HepG2 (cell line): Measurements from ENCODE around the gene MYO18B. TPM values are rescaled to one million over a fixed set of nuclear protein-coding genes. Genes with fewer than 3 reads are reported as not detected.

Experiments used
- ATAC-seq: fragments of 200-7000 bp; cut with Tn5 transposase; 3 replicates; pipeline ENCODE4 v1.9.1; 2020; ENCODE audit warnings: mild to moderate bottlenecking, moderate library complexity
- BruUV-seq: library from RNA; stranded (reverse); fragments of 400-500 nt; replicated peaks from 2 replicates; lab custom pipeline; 2021; lab: Mats Ljungman, UMichigan
- CTCF ChIA-PET: fragments of 300-600 bp; formaldehyde crosslinking; extraction: SDS; loops from one replicate; lab custom pipeline; 2021; ENCODE audit warnings: low total read pairs, inconsistent platforms, low intra/inter-chr PET ratio; lab: Yijun Ruan, JAX
- POLR2A ChIA-PET: fragments of 350-600 bp; sonication (Branson Sonifier 250); formaldehyde crosslinking; loops from one replicate; lab custom pipeline; 2020; ENCODE audit warnings: antibody characterized with exemption, inconsistent platforms; lab: Yijun Ruan, JAX
- DNase-seq: peaks from one replicate; pipeline ENCODE4 v3.0.0-alpha.2; 2015; ENCODE audit warnings: low spot score
- FAIRE-seq: peaks from 3 replicates; lab custom pipeline; 2011; peaks lifted over from hg19 to GRCh38; lab: Jason Lieb, UNC
- H2AFZ ChIP-seq: one replicate; pipeline ENCODE4 v1.6.1; 2011; ENCODE audit warnings: low read length, inconsistent platforms
- H3K27ac ChIP-seq: fragments of 300-600 bp; 3 replicates; pipeline ENCODE4 v1.8.0; 2011; ENCODE audit warnings: mixed run types, mild to moderate bottlenecking, mixed read lengths, low read length, inconsistent platforms; ENCODE audit not compliant: insufficient read depth; ENCODE audit errors: extremely low read length
- H3K27me3 ChIP-seq, 2 experiments: fragments of 200-600 bp in 1 of 2; 2 replicates in 1 of 2; 3 replicates in 1 of 2; pipeline versions ENCODE4 v1.6.0 to v1.8.0; 2011; ENCODE audit warnings: low read length in 2 of 2, mild to moderate bottlenecking in 2 of 2, moderate library complexity in 2 of 2, inconsistent platforms in 1 of 2; ENCODE audit not compliant: insufficient read depth in 2 of 2, control insufficient read depth in 1 of 2
- H3K36me3 ChIP-seq, 2 experiments: fragments of 200-600 bp in 1 of 2; replicated peaks in 1 of 2; 2 replicates in 1 of 2; 3 replicates in 1 of 2; pipeline versions ENCODE4 v1.5.1 to v1.8.0; 2011; ENCODE audit warnings: low read length in 2 of 2, inconsistent platforms in 1 of 2; ENCODE audit not compliant: insufficient read depth in 2 of 2, control insufficient read depth in 1 of 2
- H3K4me1 ChIP-seq: 2 replicates; pipeline ENCODE4 v1.5.1; 2012; ENCODE audit warnings: low read length, inconsistent platforms; ENCODE audit not compliant: insufficient read depth
- H3K4me2 ChIP-seq: 2 replicates; pipeline ENCODE4 v1.6.0; 2011; ENCODE audit warnings: low read depth, low read length, inconsistent platforms
- H3K4me3 ChIP-seq, 3 experiments: fragments of 200-600 bp in 1 of 3; sonication (generic), shearing (Covaris generic) in 1 of 3; replicated peaks in 1 of 3; 2 replicates each; pipeline ENCODE4 v1.5.1; 2011 to 2016; ENCODE audit warnings: low read length in 3 of 3, inconsistent platforms in 2 of 3, low read depth in 2 of 3, mild to moderate bottlenecking in 2 of 3, control low read depth in 1 of 3, mixed read lengths in 1 of 3; ENCODE audit not compliant: insufficient read depth in 1 of 3
- H3K79me2 ChIP-seq: one replicate; pipeline ENCODE4 v1.6.1; 2011; ENCODE audit warnings: low read length, inconsistent platforms; ENCODE audit not compliant: insufficient read depth
- H3K9ac ChIP-seq: 2 replicates; pipeline ENCODE4 v1.6.0; 2011; ENCODE audit warnings: mild to moderate bottlenecking, low read depth, low read length, inconsistent platforms; ENCODE audit not compliant: insufficient read depth
- H3K9me3 ChIP-seq: 2 replicates; pipeline ENCODE4 v1.5.1; 2012; ENCODE audit warnings: mild to moderate bottlenecking, low read length
- H4K20me1 ChIP-seq: 2 replicates; pipeline ENCODE4 v1.6.0; 2011; ENCODE audit warnings: inconsistent platforms, mild to moderate bottlenecking, low read length, moderate library complexity; ENCODE audit not compliant: insufficient read depth
- ESRRA ChIP-seq: sonication (generic); formaldehyde crosslinking; IDR thresholded peaks from 2 replicates; pipeline ENCODE4 v1.5.1; 2020; ENCODE audit warnings: mild to moderate bottlenecking, low read depth, missing genetic modification reagents
- ETV5 ChIP-seq: IDR thresholded peaks from 2 replicates; pipeline ENCODE4 v1.6.1; 2018; ENCODE audit warnings: missing biosample characterization, missing genetic modification reagents, inconsistent platforms, borderline replicate concordance
- HDAC2 ChIP-seq: sonication (generic); formaldehyde crosslinking; IDR thresholded peaks from 2 replicates; pipeline ENCODE4 v1.4.0; 2020; ENCODE audit warnings: missing genetic modification reagents
- MIER3 ChIP-seq: IDR thresholded peaks from 2 replicates; pipeline ENCODE4 v1.6.1; 2016; ENCODE audit warnings: missing compliant biosample characterization, borderline replicate concordance
- SIX4 ChIP-seq: sonication (generic); formaldehyde crosslinking; IDR thresholded peaks from 2 replicates; pipeline ENCODE4 v1.4.0; 2020; ENCODE audit warnings: missing genetic modification reagents
- ZBTB8A ChIP-seq: sonication (generic); formaldehyde crosslinking; IDR thresholded peaks from 2 replicates; pipeline ENCODE4 v1.4.0; 2020; ENCODE audit warnings: mild to moderate bottlenecking, low read depth, missing genetic modification reagents, borderline replicate concordance
- WGBS: methylation state at CpG from one replicate; pipeline ENCODE4 v1.1.6; 2017; ENCODE audit warnings: low lambda C conversion rate; 5-methylcytosine and 5-hydroxymethylcytosine counted together
- in situ Hi-C: cut with HindIII; loops from 2 replicates; pipeline ENCODE4 v1.10.0; 2017; ENCODE audit warnings: low pct_unique_long_range_greater_than_20kb; ENCODE audit not compliant: extremely low pct_ligation_motif_present
- intact Hi-C: fragments of 100-400 bp; cut with micrococcal nuclease; formaldehyde crosslinking; loops from one replicate; pipeline ENCODE4 v1.10.0; 2022; ENCODE audit not compliant: unreplicated experiment
- polyA plus RNA-seq, 8 experiments: library from polyadenylated mRNA; depleted of rRNA in 3 of 8; stranded (reverse) in 7 of 8; unstranded in 1 of 8; fragments of >200 nt; fragmentation: Illumina TruSeq in 4 of 8; extraction: Trizol in 4 of 8; gene quantifications; 2 replicates each; pipeline versions ENCODE4 v1.2.1 to v1.2.3, GENCODE V29; 2011 to 2016; ENCODE audit warnings: low read depth in 4 of 8, missing spikeins in 1 of 8, mixed read lengths in 1 of 8; ENCODE audit not compliant: insufficient read depth in 1 of 8
- total RNA-seq, 5 experiments: library from RNA; depleted of rRNA; stranded (reverse); fragments of >200 nt; fragmentation: Illumina TruSeq; extraction: Trizol; gene quantifications; 2 replicates each; pipeline ENCODE4 v1.2.3, GENCODE V29; 2016; ENCODE audit warnings: low read depth in 1 of 5
- TF ChIP-seq, protein P1 (sequence below): sonication (generic); formaldehyde crosslinking; IDR thresholded peaks from 2 replicates; pipeline ENCODE4 v1.5.0; 2020; ENCODE audit warnings: missing genetic modification reagents, mild to moderate bottlenecking, borderline replicate concordance
- TF ChIP-seq, protein P2 (sequence below): sonication (generic); formaldehyde crosslinking; IDR thresholded peaks from 2 replicates; pipeline ENCODE4 v1.8.0; 2023; ENCODE audit warnings: mild to moderate bottlenecking, missing genetic modification reagents
- TF ChIP-seq, protein P3 (sequence below): sonication (generic); formaldehyde crosslinking; IDR thresholded peaks from 2 replicates; pipeline ENCODE4 v1.9.0; 2021; ENCODE audit warnings: missing genetic modification reagents, borderline replicate concordance
- TF ChIP-seq, protein P4 (sequence below): fragments of 450-650 bp; IDR thresholded peaks from 2 replicates; pipeline ENCODE4 v1.6.1; 2016

Gene MYO18B
- total and polyA plus RNA-seq, 2 of the 13 experiments (the other 11 are each of a cell fraction or from before 2014, with no cell fraction given): 0.01 TPM; not detected in 1

DNA sequence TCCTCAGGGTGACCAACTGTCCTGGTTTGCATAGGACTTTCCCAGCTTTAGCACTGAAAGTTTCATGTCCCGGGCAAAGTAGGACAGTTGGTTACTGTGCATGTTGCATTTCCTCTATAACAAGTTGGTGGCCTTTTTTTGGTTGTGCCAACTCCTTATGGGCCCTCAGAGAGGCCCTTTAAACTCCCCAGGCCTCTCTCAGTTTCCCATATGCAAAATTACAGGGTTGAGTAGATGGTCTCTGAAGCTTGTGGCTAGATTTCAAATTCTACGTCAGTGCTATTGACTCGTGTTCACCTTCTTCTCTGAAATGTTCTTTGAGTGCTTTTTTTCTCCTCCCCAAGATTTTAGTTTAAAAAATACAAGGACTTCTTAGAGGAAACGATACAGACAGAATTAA lies 92.5 kb downstream of the MYO18B start (continued):
- no peak for TF ChIP-seq ESRRA (CRISPR knock-in tag)
- TF ChIP-seq, protein P1, sequence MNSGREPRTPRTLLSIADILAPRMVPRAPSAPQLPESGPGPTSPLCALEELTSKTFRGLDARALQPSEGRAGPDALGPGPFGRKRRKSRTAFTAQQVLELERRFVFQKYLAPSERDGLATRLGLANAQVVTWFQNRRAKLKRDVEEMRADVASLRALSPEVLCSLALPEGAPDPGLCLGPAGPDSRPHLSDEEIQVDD (CRISPR knock-in tag): no peak
- TF ChIP-seq ZBTB8A (CRISPR knock-in tag): no peak
- TF ChIP-seq ETV5 (CRISPR knock-in tag): no peak
- TF ChIP-seq, protein P2, sequence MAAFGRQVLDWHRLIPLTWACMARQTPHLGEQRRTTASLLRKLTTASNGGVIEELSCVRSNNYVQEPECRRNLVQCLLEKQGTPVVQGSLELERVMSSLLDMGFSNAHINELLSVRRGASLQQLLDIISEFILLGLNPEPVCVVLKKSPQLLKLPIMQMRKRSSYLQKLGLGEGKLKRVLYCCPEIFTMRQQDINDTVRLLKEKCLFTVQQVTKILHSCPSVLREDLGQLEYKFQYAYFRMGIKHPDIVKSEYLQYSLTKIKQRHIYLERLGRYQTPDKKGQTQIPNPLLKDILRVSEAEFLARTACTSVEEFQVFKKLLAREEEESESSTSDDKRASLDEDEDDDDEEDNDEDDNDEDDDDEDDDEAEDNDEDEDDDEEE (CRISPR knock-in tag): no peak
- TF ChIP-seq SIX4 (CRISPR knock-in tag): no peak

DNA sequence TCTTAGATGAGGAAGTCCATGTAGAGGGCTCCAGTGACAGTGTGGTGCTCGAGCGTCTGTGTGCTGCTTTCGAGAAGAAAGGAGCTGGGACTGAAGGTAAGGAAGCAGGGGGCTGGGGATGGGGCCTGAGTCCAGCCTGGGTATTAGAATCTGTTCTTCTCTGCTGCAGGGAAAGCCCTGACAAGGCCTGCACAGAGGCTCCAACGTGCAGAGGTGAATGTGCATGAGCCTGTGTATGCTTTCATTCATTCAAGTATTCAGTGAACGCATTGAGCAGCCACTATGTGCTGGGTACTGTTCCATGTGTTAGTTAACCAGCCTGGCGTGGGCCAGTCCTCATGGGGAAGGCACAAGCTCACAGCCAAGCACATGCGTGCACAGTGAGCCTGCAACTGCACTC lies 93.4 kb downstream of the MYO18B start:
- no peak for DNase-seq
- Histone ChIP-seq H3K36me3 (no peaks in the 10 kb centered on the region), H3K4me2 (no peak overlapping the region), H3K4me3 (no peak overlapping the region), H3K27ac (no peak overlapping the region)
- ATAC-seq: no peak
- WGBS: 0% methylated on average over 3 of the region's 7 CpGs
- POLR2A ChIA-PET: no interaction called here
- TF ChIP-seq HDAC2 (no peak), MIER3 (no peak)
- TF ChIP-seq, protein P3, sequence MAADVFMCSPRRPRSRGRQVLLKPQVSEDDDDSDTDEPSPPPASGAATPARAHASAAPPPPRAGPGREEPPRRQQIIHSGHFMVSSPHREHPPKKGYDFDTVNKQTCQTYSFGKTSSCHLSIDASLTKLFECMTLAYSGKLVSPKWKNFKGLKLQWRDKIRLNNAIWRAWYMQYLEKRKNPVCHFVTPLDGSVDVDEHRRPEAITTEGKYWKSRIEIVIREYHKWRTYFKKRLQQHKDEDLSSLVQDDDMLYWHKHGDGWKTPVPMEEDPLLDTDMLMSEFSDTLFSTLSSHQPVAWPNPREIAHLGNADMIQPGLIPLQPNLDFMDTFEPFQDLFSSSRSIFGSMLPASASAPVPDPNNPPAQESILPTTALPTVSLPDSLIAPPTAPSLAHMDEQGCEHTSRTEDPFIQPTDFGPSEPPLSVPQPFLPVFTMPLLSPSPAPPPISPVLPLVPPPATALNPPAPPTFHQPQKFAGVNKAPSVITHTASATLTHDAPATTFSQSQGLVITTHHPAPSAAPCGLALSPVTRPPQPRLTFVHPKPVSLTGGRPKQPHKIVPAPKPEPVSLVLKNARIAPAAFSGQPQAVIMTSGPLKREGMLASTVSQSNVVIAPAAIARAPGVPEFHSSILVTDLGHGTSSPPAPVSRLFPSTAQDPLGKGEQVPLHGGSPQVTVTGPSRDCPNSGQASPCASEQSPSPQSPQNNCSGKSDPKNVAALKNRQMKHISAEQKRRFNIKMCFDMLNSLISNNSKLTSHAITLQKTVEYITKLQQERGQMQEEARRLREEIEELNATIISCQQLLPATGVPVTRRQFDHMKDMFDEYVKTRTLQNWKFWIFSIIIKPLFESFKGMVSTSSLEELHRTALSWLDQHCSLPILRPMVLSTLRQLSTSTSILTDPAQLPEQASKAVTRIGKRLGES: no peak
- TF ChIP-seq, protein P4, sequence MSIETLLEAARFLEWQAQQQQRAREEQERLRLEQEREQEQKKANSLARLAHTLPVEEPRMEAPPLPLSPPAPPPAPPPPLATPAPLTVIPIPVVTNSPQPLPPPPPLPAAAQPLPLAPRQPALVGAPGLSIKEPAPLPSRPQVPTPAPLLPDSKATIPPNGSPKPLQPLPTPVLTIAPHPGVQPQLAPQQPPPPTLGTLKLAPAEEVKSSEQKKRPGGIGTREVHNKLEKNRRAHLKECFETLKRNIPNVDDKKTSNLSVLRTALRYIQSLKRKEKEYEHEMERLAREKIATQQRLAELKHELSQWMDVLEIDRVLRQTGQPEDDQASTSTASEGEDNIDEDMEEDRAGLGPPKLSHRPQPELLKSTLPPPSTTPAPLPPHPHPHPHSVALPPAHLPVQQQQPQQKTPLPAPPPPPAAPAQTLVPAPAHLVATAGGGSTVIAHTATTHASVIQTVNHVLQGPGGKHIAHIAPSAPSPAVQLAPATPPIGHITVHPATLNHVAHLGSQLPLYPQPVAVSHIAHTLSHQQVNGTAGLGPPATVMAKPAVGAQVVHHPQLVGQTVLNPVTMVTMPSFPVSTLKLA: peak; percentile 31; the same call in 1 of the 2 replicates
- TF ChIP-seq, all 625 proteins: peak for 1
- H3K4me1 ChIP-seq: 0 out of 2 replicates have a peak, but pooled peaks cover 6% of the 10 kb centered on the region
- in situ Hi-C loops (no loop called here), intact Hi-C loops (no loop called here)
- no peaks in the 10 kb centered on the region for H4K20me1 ChIP-seq
- H2AFZ ChIP-seq: no peak overlapping the region
- CTCF ChIA-PET: no interaction called here
- H3K79me2 ChIP-seq: no peaks in the 10 kb centered on the region
- H3K9me3 ChIP-seq: peaks cover 3% of the 10 kb centered on the region
- H3K27me3 ChIP-seq: peaks cover 0 to 5% of the 10 kb centered on the region in 2 experiments; a peak in 3 of 5 replicates
- H3K9ac ChIP-seq: no peak overlapping the region
- BruUV-seq: no TSS peak
- FAIRE-seq: no peak
